Measurements from ENCODE around the gene YEATS4.

GRCh38 chr12:69354556-69355187 is 4.9 kb upstream of the YEATS4 start:
- TF ChIP-seq CTCF (IDR thresholded peaks at IDR 0.05): no peak
- no peak for TF ChIP-seq POLR2A (IDR thresholded peaks at IDR 0.05)

Data from heart left ventricle (tissue), 13 donors.